A673 (cell line): ENCODE data around the gene SMC1A. TPM values are rescaled to one million over a fixed set of nuclear protein-coding genes. Genes with fewer than 3 reads are reported as not detected.

Experiments
- BruUV-seq: library from RNA; stranded (reverse); fragments of 400-500 nt; replicated peaks from 2 replicates; lab custom pipeline; 2021; lab: Mats Ljungman, UMichigan
- CTCF ChIA-PET: fragments of 300-600 bp; sonication (Branson Sonifier 250); formaldehyde crosslinking; loops from one replicate; lab custom pipeline; 2022; ENCODE audit warnings: antibody characterized with exemption; lab: Charles Lee
- POLR2A ChIA-PET: fragments of 300-600 bp; sonication (Branson Sonifier 250); formaldehyde crosslinking; loops from one replicate; lab custom pipeline; 2022; ENCODE audit warnings: antibody characterized with exemption; ENCODE audit not compliant: low non-redundant PET; lab: Charles Lee
- DNase-seq: peaks from one replicate; pipeline ENCODE4 v3.0.0-alpha.2; 2015; ENCODE audit warnings: low spot score
- H3K27ac ChIP-seq: fragments of 200-600 bp; sonication (generic); 2 replicates; pipeline ENCODE4 v1.5.1; 2016; ENCODE audit warnings: mixed run types, low read depth, mild to moderate bottlenecking, mixed read lengths, antibody characterized with exemption, low read length; ENCODE audit not compliant: poor library complexity, severe bottlenecking
- H3K27me3 ChIP-seq: fragments of 200-600 bp; sonication (generic); replicated peaks from 2 replicates; pipeline ENCODE4 v1.6.1; 2017; ENCODE audit warnings: mixed run types, low read depth, mild to moderate bottlenecking, mixed read lengths, antibody characterized with exemption, low read length; ENCODE audit not compliant: insufficient read depth, poor library complexity
- H3K36me3 ChIP-seq: fragments of 200-600 bp; sonication (generic); 2 replicates; pipeline ENCODE4 v1.6.1; 2016; ENCODE audit warnings: mixed run types, mild to moderate bottlenecking, mixed read lengths, antibody characterized with exemption, low read length; ENCODE audit not compliant: insufficient read depth, poor library complexity, severe bottlenecking
- H3K4me1 ChIP-seq: fragments of 200-600 bp; sonication (generic); 2 replicates; pipeline ENCODE4 v1.6.1; 2017; ENCODE audit warnings: mixed run types, mild to moderate bottlenecking, mixed read lengths, antibody characterized with exemption, low read length; ENCODE audit not compliant: insufficient read depth, poor library complexity, severe bottlenecking
- H3K4me3 ChIP-seq: fragments of 200-600 bp; sonication (generic); 2 replicates; pipeline ENCODE4 v1.5.1; 2016; ENCODE audit warnings: low read depth, mixed run types, mild to moderate bottlenecking, mixed read lengths, low read length; ENCODE audit not compliant: poor library complexity, severe bottlenecking
- H3K9me3 ChIP-seq: fragments of 200-600 bp; sonication (generic); 2 replicates; pipeline ENCODE4 v1.6.1; 2016; ENCODE audit warnings: mixed run types, low read depth, mild to moderate bottlenecking, mixed read lengths, antibody characterized with exemption, low read length; ENCODE audit not compliant: poor library complexity, severe bottlenecking
- EZH2 ChIP-seq: fragments of 200-600 bp; sonication (generic); IDR thresholded peaks from 2 replicates; pipeline ENCODE4 v1.6.1; 2017; ENCODE audit warnings: borderline replicate concordance, low read depth, mild to moderate bottlenecking, mixed read lengths, antibody characterized with exemption, low read length; ENCODE audit not compliant: poor library complexity, severe bottlenecking
- intact Hi-C: fragments of 100-400 bp; cut with micrococcal nuclease; formaldehyde crosslinking; loops from one replicate; pipeline ENCODE4 v1.10.0; 2022; ENCODE audit not compliant: unreplicated experiment
- total RNA-seq: library from RNA; stranded (reverse); gene quantifications from 2 replicates; pipeline ENCODE4 v1.2.3, GENCODE V29; 2021
- TF ChIP-seq, protein P1 (sequence below): fragments of 300-800, 200-600 bp; sonication (generic); conservative IDR thresholded peaks from 2 replicates; pipeline ENCODE4 v1.5.1; 2017; ENCODE audit warnings: low read depth, mild to moderate bottlenecking, antibody characterized with exemption, low read length, moderate library complexity, mixed read lengths

SMC1A gene
- total RNA-seq, 1 experiment from 2014 or later = 230 TPM

DNA sequence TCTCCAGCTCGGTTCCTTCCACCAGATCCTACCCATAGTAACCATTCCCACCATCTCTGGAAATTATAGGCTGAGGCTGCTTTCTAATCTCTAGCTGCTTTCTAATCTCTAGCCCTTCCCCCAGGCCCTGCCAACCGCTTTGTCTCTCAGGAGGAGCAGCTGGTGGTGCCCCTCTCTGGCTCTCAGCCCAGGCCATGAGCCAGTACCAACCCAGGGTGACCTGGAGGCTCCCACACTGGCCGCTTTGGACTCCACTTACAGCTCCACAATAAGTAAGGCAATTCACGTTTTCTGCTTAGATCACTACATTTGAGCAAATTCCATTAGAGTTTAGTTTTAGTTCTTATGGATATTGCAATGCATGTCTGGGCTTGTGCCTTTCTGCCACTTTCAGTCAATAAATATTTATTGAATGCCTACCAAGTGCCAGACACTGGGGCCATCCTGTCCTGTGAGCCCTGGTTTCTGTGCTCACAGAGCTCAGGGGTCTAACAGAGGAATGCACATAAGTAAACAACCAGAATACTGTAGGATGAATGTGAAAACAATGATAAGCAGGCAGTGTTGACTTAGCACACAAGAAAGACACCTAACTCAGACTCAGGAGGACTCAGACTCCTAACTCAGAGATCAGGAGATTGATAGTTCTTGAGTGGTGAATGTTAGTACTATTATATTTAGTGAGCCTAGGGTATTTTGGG is 38.9 kb downstream of the SMC1A start:
- ChIA-PET CTCF (no interaction called here), POLR2A (no interaction called here)
- Histone ChIP-seq H3K9me3 (no peaks in the 10 kb centered on the region), H3K36me3 (peaks cover 77% of the 10 kb centered on the region), H3K4me3 (no peak overlapping the region), H3K27ac (no peak overlapping the region), H3K27me3 (no peaks in the 10 kb centered on the region), H3K4me1 (no peaks in the 10 kb centered on the region)
- TF ChIP-seq, protein P1, sequence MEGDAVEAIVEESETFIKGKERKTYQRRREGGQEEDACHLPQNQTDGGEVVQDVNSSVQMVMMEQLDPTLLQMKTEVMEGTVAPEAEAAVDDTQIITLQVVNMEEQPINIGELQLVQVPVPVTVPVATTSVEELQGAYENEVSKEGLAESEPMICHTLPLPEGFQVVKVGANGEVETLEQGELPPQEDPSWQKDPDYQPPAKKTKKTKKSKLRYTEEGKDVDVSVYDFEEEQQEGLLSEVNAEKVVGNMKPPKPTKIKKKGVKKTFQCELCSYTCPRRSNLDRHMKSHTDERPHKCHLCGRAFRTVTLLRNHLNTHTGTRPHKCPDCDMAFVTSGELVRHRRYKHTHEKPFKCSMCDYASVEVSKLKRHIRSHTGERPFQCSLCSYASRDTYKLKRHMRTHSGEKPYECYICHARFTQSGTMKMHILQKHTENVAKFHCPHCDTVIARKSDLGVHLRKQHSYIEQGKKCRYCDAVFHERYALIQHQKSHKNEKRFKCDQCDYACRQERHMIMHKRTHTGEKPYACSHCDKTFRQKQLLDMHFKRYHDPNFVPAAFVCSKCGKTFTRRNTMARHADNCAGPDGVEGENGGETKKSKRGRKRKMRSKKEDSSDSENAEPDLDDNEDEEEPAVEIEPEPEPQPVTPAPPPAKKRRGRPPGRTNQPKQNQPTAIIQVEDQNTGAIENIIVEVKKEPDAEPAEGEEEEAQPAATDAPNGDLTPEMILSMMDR = no peak
- no peak for TF ChIP-seq EZH2
- intact Hi-C loops = no loop called here
- no TSS peak for BruUV-seq
- no peak for DNase-seq

DNA sequence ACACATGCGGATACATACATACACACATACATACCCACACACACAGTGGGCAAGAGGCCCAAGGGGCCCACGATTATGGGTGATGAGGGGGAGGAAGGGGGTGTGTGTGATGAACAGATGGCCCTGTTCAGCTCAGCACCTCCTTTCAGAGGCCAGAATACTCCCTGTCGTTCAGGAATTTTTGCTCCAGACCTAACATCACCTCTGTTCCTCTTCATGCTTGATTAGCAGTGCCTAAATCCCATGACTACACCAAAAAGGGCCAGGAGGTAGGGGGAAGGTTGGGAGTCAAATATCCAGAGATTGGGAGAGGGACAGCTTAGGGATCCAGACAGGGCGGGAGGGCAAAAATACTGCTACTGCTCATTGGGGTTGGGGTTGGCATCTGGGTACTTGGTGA is 42.7 kb downstream of the SMC1A start:
- Histone ChIP-seq H3K27ac (no peak overlapping the region), H3K9me3 (no peaks in the 10 kb centered on the region), H3K36me3 (peaks cover 70% of the 10 kb centered on the region), H3K27me3 (no peaks in the 10 kb centered on the region), H3K4me1 (no peaks in the 10 kb centered on the region), H3K4me3 (no peak overlapping the region)
- no TSS peak for BruUV-seq
- CTCF ChIA-PET = interaction anchor here (0.6 kb wide), 1 partner anchor 214 kb away, joined by 3 read pairs; no protein-coding TSS in a partner anchor
- POLR2A ChIA-PET = no interaction called here
- intact Hi-C loops = no loop called here
- TF ChIP-seq, protein P1 = no peak
- TF ChIP-seq EZH2 = no peak
- DNase-seq = no peak

DNA sequence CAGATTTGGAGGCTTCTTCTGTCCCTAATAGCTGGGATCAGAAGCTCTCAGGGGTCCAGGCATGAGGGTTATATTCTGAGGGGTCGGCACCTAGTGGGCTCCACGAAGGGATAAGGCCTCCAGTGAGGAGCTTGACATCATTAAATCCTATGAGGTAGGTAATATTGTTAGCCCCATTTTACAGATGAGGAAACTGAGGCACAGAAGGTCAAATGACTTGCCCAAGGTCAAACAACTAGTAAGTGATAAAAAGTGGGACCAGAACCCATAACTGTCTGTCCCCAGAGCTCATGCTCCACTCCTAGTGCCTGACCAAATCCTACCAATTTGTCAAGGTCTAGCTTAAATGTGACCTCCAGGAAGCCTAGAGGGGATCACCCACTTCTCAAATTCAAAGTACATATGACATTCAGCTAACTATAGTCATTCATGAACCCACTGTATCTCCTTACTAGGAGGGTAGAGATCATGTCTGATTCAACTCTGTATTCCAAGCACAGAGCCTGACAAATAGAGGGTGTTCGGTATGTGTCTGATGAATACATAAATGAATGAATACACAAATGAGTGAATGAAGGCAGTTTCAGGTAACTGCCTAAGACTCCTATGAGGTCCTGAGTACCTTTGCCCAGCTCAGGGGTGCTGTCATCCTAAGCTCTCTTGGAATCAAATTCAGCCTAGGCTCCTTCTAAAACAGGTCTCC is 43.3 kb downstream of the SMC1A start:
- Histone ChIP-seq H3K36me3 (peaks cover 65% of the 10 kb centered on the region), H3K9me3 (no peaks in the 10 kb centered on the region), H3K4me1 (no peaks in the 10 kb centered on the region), H3K4me3 (no peak overlapping the region), H3K27ac (no peak overlapping the region), H3K27me3 (no peaks in the 10 kb centered on the region)
- TF ChIP-seq EZH2 = no peak
- TF ChIP-seq, protein P1 = no peak
- no TSS peak for BruUV-seq
- DNase-seq = no peak
- CTCF ChIA-PET = interaction anchor here (0.6 kb wide), 1 partner anchor 215 kb away, joined by 3 read pairs; no protein-coding TSS in a partner anchor
- POLR2A ChIA-PET = no interaction called here
- intact Hi-C loops = no loop called here
